Endometrial microvascular endothelial cells (primary cell): ENCODE results near the gene JAZF1. TPM values are rescaled to one million over a fixed set of nuclear protein-coding genes. Genes with fewer than 3 reads are reported as not detected.

Experiments
- in situ Hi-C: cut with HindIII; loops from 2 replicates; pipeline ENCODE4 v1.10.0; 2017; ENCODE audit warnings: low sequenced_read_pairs, low pct_unique_long_range_greater_than_20kb; ENCODE audit errors: inconsistent ontology term
- total RNA-seq: library from RNA; depleted of rRNA; stranded (reverse); fragments of >200 nt; gene quantifications from one replicate; pipeline ENCODE4 v1.2.3, GENCODE V29; 2015; ENCODE audit errors: inconsistent ontology term

The JAZF1 gene
- total RNA-seq, 1 donor from 2014 or later: 8.9 TPM

DNA sequence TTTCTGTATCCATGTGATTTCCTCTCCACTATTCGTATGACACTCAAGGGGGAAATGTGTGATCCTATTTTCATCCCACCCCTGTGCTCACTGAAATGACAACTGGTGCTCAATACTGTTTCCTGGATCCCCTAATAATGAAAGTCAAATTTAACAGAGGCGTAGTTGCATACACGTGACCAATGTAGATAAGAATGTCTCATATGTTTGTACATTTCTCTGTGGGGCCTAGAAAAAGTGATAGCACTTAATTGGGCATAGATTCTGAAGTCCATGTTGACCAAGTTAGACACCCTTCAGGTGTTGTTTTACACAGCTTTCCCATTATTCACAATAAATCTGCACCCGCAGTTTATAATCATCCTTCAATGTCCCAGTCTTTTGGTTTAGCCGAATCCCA, 59.1 kb downstream of the JAZF1 start:
- in situ Hi-C loops: no loop called here

DNA sequence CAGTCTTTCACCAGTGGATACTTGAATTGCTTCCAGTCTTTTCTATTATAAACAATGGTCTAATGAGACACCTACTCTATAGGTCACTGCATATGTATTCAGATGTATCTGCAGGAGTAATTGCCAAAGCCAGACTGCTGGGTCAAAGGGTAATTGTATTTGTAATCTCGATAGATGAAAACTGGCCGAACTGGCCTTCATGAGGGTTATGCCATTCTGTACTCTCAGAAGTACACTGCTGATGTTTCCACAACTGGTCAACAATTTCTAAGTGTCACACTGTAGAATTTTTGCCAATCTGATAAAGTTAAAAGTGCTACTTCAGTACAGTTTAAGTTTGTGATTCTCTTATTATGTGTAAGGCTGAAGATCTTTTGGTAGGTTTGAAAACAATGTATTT, 64.6 kb downstream of the JAZF1 start:
- in situ Hi-C loops: no loop called here

DNA sequence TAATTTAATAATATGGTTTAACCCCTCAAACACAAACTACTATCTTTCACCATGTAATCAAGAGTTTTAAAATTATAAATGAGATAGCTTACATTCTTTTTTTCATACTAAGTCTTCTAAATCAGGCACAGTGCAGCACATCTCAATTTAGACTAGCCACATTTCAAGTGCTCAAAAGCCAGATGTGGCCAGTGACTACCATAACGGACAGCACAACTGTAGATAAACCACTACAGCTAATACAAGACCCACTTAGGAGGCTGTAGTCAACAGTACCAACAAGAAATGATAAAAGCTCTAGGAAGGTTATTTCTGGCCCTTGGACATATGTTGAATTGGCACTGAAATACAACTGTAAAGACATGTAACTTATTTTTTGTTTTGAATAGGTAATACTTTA, 65.3 kb downstream of the JAZF1 start:
- in situ Hi-C loops: no loop called here

DNA sequence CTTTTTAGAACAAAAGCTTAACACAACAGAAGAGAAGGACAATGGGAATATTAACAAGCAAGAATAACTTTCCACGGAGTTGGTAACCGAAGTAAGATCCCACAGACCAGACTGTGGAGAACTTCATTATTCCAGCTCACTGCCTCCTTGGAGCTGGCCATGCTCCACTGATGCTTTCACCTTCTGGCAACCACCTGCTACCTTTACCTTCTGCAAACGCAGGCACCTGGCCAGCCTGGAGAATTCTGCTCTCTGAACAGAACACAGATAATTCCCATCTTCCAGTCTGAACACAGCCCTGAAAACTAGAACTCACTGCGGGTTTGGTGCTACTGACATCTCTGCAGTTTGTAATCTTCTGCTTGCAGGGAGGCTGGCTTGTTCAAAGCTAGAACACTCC, 66.5 kb downstream of the JAZF1 start:
- in situ Hi-C loops: no loop called here

DNA sequence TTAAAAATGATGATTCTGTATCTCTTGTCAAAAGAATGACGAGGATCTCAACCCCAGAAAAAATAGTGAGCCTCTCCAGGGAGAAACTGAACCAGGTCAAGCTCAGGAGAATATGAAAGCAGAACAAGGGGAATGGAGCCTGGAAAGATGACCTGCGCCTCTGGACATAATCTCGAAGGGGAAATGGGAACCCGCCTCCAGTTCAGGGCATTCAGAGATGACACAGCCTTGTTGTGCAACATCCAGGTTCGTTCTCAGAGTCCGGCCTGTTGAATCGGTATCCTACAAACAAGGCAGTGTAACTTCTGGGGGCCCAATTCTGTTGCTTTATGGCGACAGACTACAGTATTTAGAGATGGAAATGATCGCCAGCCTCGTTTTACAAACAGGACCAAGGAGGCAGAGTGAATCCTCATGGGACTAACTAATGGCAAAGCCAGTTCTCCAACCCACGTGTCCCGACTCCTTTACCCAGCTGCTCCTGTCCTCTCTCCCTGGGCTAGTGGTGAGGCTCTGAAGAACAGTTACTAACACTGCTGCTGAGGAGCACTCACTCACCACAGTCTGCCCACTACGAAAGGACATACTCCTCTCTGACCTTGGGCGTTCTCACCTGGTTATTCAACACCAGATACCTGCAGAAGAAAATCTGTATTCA, 67.6 kb downstream of the JAZF1 start:
- in situ Hi-C loops: no loop called here

DNA sequence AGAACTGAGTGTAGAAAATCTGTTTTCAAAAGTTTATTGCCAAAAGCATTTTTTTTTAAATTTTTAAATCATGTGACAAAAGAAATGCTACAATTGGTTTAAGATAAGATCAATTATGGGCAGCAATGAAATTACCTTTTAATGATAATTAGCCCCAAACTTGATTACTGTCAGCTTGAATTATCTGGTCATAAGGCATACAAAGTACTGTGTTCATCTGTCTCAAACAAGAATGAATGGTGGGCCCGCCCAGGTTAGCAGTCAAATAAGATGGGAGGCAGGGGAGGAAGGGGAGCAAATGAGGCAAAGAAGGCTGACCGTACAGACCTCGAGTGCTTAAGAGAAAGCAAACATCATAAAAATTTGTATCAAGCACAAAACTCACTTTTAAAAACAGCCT, 68.1 kb downstream of the JAZF1 start:
- in situ Hi-C loops: no loop called here

DNA sequence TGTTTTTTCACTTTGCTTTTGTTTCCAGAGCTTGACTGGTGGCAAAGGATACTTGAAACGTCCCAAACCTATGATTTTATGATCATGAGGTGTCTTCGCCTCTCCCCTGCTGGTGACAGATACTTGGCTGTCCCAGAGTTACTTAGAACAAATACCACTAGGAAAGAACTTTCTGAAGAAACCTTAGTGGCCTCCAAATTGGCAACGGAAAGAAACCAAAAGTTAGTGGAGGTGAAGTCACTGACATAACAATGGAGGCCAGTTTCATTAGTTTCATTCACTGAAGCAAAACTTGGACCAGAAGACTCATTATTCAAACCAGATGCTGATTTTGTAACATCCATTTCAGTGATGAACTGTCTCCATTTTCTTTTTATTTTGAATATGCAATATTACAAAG, 68.6 kb downstream of the JAZF1 start:
- in situ Hi-C loops: no loop called here

DNA sequence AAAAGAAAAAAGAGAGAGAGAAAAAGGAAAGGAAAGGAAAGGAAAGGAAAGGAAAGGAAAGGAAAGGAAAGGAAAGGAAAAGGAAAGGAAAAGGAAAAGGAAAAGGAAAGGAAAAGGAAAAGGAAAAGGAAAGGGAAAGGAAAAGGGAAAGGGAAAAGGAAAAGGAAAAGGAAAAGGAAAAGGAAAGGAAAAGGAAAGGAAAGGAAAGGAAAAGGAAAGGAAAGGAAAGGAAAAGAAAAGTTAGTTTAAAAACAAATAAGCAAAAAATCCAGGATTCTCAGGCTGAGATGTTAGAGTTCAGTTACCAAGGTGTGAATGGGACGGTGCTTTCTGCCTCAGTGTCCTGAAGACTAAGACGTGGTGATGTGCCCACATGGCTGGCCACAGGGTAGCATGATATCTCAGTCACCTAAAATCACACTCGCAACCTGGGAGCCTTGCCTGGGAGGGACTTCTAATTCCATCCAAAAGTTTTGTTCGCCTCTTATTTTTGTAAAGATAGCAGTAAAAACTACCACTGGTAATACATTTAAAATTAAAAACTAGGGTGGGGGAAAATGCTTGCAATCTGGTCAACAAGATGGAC, 70.1 kb downstream of the JAZF1 start:
- in situ Hi-C loops: no loop called here

DNA sequence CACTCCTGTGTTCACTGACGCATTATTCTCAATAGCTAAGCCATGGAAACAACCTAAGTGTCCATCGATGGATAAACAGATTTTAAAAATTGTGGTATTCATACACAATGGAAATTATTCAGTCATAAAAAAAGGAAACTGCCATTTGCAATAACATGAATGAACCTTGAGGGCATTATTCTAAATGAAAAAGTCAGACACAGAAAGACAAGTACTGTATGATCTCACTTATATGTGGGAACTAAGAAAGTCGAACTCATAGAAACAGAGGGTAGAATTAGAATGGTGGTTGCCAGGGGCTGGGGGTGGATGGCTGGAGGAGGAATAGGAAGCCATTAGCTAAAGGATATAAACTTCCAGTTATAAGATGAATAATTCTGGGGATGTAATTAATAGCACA, 71.8 kb downstream of the JAZF1 start:
- in situ Hi-C loops: no loop called here

DNA sequence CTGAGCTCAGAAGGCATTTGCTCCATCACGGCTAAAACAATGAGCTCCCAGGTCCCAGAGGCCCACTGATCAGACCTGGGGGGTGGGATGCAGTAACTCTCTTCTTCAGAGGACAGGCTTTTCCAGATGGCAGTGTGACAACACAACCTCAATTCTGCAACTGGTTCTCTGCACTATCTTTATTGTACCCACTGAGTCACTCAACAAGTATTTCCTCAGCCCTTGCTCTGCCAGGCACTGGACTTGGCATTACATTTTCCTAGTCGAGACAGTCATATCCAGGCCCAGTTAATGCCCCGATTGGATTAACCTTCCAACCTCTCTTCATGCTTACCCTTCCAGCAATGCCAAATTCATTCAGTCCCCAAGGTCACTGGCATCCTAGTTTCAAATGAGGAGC, 72.6 kb downstream of the JAZF1 start:
- in situ Hi-C loops: no loop called here

DNA sequence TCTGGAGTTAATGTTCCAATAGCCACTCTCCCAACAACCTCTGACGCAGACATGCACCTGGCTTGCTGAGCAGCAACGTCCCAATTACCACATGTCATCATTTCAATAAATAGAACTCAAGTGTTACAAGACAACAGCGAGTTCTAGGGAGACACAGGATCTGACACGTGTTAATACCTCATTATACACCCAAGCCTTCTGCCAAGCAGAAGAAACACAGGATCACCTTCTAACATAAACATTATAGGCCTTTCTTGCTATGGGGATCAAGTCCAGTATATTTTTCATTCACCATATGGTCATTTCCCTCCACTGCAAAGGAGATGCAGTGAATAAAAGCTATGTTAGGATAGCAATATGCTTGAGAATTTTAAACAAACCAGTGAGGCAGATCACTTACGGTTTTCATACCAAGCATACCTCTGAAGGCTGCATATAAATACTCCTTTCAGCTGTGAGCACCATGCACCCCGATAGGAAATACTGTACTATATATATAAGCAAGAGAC, 74.2 kb downstream of the JAZF1 start:
- in situ Hi-C loops: no loop called here

DNA sequence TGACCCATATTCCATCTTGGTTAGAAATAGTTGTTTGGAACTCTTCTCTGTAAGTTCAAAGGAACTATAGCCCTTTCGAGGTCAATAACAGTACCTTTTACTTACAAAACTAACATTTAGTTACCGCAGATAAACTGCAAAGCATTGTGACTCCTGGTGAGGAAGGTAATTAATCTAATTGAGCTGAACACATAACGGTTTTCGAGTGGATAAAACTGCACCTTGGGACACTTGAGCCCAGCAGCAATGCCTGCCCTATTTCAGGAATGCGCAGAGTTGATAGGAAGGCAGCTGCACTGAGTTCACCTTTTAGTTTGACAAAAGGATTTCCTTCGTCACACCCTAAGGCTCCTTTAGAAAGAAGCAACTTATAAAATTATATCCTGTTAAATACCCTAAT, 75.4 kb downstream of the JAZF1 start:
- in situ Hi-C loops: no loop called here

DNA sequence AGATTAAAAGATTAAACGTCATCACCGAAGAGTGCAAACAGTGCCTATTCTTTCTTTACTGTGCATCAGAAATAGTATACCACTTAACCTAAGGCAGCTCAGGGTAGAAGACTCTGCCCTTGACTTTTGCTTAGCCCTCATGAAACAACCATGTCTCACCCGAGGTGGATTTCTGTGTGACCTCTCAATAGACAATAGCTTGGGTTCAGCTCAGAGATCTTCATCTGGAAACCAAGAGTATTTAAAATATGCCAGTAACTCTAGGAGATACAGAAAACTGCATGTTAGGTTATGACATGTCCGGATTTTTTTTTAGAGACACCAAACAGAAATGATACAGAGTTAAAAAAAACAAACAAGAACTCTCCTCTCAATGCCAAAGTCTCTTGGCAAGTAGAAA, 75.8 kb downstream of the JAZF1 start:
- in situ Hi-C loops: no loop called here

DNA sequence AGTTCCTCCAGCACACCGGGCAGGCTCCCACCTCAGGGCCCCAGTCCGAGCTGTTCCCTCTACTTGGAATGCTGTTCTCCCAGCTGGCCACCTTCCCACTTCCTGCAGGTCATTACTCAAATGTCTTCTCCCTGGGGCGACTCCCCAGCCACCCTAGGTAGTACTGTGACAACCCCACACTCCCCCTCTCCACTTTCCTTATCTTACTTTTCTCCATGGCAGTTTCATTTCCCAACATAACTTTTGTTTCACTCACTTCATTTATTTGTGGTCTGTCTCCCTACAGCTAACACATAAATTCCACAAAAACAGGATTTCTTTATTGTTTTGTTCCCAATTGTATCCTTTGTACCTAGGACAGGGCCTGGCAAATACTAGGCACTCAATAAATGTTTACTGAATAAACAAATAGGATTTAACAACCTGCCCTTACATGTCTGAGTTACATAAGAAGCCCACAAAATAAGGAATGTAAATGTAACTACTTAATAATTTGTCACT, 76.5 kb downstream of the JAZF1 start:
- in situ Hi-C loops: no loop called here

DNA sequence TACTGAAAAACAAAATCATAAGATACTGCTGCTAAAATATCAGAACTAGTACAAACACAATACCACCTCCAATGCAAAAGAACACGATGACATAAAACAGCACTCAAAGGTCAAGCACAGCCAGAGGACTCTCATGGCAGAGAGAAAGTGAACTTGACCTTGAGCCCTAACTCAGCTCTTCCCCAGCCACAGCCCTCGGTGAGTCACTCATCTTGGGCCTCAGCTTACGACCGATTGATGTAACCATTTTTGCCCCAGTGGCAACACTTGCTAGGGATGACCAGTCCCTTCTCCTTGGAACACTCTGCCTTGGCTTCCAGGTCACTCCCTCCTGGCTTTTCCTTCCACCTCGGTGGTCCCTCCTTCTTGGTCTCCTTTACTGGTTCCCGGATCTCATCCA, 77.8 kb downstream of the JAZF1 start:
- in situ Hi-C loops: no loop called here

DNA sequence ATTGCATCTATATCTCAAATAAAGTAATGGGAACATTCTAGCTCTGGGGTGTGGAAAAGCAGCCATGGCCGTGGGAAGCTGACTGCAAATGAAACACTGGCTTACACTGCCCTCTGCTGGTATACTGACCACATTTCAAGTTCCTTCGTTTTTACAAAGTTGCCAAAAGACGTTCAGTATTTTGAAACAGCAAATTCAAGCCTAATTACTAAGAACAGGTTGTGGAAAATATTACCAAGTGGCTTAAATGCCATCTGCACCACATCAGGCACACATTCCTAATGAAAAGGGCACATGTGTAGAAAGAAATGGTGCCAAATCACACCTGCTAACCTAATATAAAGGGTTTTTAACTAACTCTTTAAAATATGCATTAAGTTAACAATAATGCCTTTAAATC, 83.9 kb downstream of the JAZF1 start:
- in situ Hi-C loops: no loop called here

DNA sequence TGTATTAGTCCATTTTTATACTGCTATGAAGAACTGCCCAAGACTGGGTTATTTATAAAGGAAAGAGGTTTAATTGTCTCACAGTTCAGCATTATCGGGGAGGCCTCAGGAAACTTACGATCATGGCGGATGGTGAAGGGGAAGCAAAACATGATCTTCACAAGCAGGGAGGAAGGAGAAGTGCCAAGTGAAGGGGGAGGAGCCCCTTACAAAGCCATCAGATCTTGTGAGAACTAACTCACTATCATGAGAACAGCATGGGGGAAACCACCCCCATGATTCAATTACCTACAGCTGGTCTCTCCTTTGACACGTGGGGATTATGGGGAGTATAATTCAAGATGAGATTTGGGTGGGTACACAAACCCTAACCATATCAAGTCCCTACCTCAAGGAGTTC, 85.4 kb downstream of the JAZF1 start:
- in situ Hi-C loops: no loop called here

DNA sequence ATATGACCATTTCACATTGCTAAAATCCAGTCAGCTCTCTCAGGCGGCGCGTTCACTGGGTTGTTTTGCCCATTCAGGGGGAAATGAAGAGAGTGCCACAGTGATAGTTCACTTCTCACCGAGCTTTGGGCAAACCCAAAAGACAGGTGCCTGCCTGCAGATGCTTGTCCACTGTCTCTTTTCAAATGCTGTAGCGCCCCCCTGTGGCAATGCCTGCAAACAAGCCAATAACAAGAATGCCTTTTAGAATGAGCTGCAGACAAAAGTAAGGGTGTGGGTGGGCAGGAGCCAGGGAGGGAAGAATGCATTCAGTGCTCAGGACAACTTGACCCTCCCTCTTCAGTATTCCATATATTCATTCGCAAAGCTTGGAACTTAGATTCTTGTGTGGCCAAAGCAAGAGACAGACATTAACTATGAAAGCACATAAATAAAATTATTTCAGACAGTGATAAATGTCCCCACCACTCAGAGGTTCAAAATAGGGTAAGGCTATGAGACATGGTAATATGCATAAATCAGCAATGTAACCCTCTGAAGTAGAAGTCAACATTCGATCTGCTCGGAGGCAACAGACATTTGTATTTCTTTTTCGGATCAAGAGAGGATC, 86.9 kb downstream of the JAZF1 start:
- in situ Hi-C loops: no loop called here

DNA sequence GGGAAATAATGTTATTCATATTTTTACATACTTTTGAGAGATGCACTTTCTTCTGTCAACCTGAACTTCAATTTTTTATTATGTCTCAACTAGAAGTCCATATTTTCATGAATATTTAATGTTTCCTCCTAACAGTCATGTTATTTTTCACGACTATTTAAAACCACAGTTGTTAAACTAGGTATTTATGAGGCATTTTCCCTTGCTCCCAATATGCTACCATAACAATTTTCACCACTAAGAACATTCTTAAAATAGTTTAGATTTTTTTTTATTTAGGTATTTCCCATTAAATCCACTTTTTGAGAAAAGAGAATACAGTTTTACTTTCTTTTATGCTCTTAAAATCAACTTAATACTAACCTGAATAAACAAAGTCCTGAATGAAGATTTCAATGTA, 89.4 kb downstream of the JAZF1 start:
- in situ Hi-C loops: no loop called here
